ENCODE measurements around the gene TJAP1.
"Not testable (repeated sequence)": the region's sequence is repeated elsewhere in the genome, so short reads cannot be mapped to it uniquely, and the experiment has no call there.

Gene TJAP1

GRCh38 chr6:43488667-43489276, 11.4 kb downstream of the TJAP1 start:
- DNase-seq (no peak), ATAC-seq (no peak)

- DNase-seq (no peak), ATAC-seq (no peak)
Measured at GRCh38 chr6:43489277-43490072, 12.1 kb downstream of the TJAP1 start.

GRCh38 chr6:43490523-43490939, 13.2 kb downstream of the TJAP1 start:
- DNase-seq (no peak), ATAC-seq (no peak)

- ATAC-seq (no peak), DNase-seq (no peak)
Measured at GRCh38 chr6:43491750-43492661, 14.6 kb downstream of the TJAP1 start.

GRCh38 chr6:43492673-43493072, 15.3 kb downstream of the TJAP1 start:
- DNase-seq = no peak
- ATAC-seq = no peak

GRCh38 chr6:43493230-43493629, 15.9 kb downstream of the TJAP1 start:
- DNase-seq (no peak), ATAC-seq (no peak)

- no peak for DNase-seq
- no peak for ATAC-seq
Measured at GRCh38 chr6:43493833-43494232, 16.5 kb downstream of the TJAP1 start.

GRCh38 chr6:43494321-43494720, 17.0 kb downstream of the TJAP1 start:
- ATAC-seq = no peak
- DNase-seq = no peak

- ATAC-seq = no peak
- no peak for DNase-seq
Measured at GRCh38 chr6:43494766-43495165, 17.4 kb downstream of the TJAP1 start.

- ATAC-seq (no peak), DNase-seq (no peak)
Measured at GRCh38 chr6:43495409-43495941, 18.1 kb downstream of the TJAP1 start.

GRCh38 chr6:43496370-43497128, 19.2 kb downstream of the TJAP1 start:
- ATAC-seq (no peak), DNase-seq (no peak)

- DNase-seq (no peak), ATAC-seq (no peak)
Measured at GRCh38 chr6:43497129-43497396, 19.7 kb downstream of the TJAP1 start.

- ATAC-seq = no peak
- DNase-seq = no peak
Measured at GRCh38 chr6:43497689-43498088, 20.3 kb downstream of the TJAP1 start.

GRCh38 chr6:43498291-43498690, 20.9 kb downstream of the TJAP1 start:
- ATAC-seq, DNase-seq: not testable (repeated sequence)

GRCh38 chr6:43499028-43499815, 21.9 kb downstream of the TJAP1 start:
- DNase-seq (no peak), ATAC-seq (no peak)

- DNase-seq (no peak), ATAC-seq (no peak)
Measured at GRCh38 chr6:43500921-43501320, 23.6 kb downstream of the TJAP1 start.

- DNase-seq = no peak
- no peak for ATAC-seq
Measured at GRCh38 chr6:43502666-43503065, 25.3 kb downstream of the TJAP1 start.

- DNase-seq (no peak), ATAC-seq (no peak)
Measured at GRCh38 chr6:43503443-43503842, 26.1 kb downstream of the TJAP1 start.

GRCh38 chr6:43504756-43505593, 27.6 kb downstream of the TJAP1 start:
- DNase-seq (no peak), ATAC-seq (no peak)

- no peak for DNase-seq
- no peak for ATAC-seq
Measured at GRCh38 chr6:43505718-43506117, 28.3 kb downstream of the TJAP1 start.

Measured in stimulated activated naive CD8-positive, alpha-beta T cell treated with anti-CD3 and anti-CD28 coated beads, Interleukin-15, Interleukin-2, amounts not matched to agents 100 U/mL and 50 U/mL, for 24 hours (primary cell).